ENCODE data around the gene CIPC.

DNA sequence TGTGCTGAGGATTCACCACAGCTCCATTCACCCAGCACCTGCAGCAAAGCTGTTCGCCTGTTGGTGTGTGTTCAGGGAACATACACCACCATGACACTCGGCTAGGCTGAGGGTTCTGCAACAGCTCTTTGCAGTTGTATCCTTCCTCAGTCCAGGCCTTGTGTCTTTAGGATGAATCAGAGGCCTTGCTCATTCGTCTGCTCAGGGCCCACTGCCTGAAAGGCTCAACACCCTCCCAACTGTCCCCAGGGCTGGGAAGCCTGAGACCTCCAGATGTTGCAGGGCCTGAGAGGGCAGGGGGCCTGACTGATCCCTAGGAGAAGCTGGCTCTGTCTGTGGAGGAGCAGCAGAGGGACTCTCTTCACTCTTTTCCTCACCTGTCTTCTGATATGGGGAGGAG is 32.3 kb downstream of the CIPC start:
- TF ChIP-seq, protein P1, sequence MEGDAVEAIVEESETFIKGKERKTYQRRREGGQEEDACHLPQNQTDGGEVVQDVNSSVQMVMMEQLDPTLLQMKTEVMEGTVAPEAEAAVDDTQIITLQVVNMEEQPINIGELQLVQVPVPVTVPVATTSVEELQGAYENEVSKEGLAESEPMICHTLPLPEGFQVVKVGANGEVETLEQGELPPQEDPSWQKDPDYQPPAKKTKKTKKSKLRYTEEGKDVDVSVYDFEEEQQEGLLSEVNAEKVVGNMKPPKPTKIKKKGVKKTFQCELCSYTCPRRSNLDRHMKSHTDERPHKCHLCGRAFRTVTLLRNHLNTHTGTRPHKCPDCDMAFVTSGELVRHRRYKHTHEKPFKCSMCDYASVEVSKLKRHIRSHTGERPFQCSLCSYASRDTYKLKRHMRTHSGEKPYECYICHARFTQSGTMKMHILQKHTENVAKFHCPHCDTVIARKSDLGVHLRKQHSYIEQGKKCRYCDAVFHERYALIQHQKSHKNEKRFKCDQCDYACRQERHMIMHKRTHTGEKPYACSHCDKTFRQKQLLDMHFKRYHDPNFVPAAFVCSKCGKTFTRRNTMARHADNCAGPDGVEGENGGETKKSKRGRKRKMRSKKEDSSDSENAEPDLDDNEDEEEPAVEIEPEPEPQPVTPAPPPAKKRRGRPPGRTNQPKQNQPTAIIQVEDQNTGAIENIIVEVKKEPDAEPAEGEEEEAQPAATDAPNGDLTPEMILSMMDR (conservative IDR thresholded peaks at IDR 0.05) = no peak
- no peak for TF ChIP-seq EZH2 (IDR thresholded peaks at IDR 0.05; ENCODE audit: low read depth)
